Keratinocyte (primary cell): ENCODE data around the gene MCAM. TPM values are rescaled to one million over a fixed set of nuclear protein-coding genes. Genes with fewer than 3 reads are reported as not detected.

Experiments
- DNase-seq: peaks from one replicate; pipeline ENCODE4 v3.0.0-alpha.2; 2011; ENCODE audit warnings: low read depth, missing footprints, low spot score
- FAIRE-seq: peaks from 2 replicates; lab custom pipeline; 2011; peaks lifted over from hg19 to GRCh38; lab: Jason Lieb, UNC
- H2AFZ ChIP-seq: 2 replicates; pipeline ENCODE4 v1.6.0; 2012; ENCODE audit warnings: low read length, control low read depth, inconsistent platforms; ENCODE audit not compliant: control insufficient read depth
- H3K27ac ChIP-seq: 2 replicates; pipeline ENCODE4 v1.5.1; 2011; ENCODE audit warnings: low read length; ENCODE audit not compliant: control insufficient read depth, insufficient read depth
- H3K27me3 ChIP-seq: 3 replicates; pipeline ENCODE4 v1.6.0; 2011; ENCODE audit warnings: low read length; ENCODE audit not compliant: control insufficient read depth, insufficient read depth; ENCODE audit errors: extremely low read depth
- H3K36me3 ChIP-seq, 2 experiments: 2 replicates in 1 of 2; 3 replicates in 1 of 2; pipeline ENCODE4 v1.5.1; 2011; ENCODE audit warnings: low read length in 2 of 2, mild to moderate bottlenecking in 1 of 2; ENCODE audit not compliant: control insufficient read depth in 2 of 2, insufficient read depth in 2 of 2; ENCODE audit errors: extremely low read depth in 1 of 2
- H3K4me1 ChIP-seq: 3 replicates; pipeline ENCODE4 v1.5.1; 2011; ENCODE audit warnings: low read length; ENCODE audit not compliant: control insufficient read depth, insufficient read depth; ENCODE audit errors: extremely low read depth
- H3K4me2 ChIP-seq: 3 replicates; pipeline ENCODE4 v1.6.0; 2011; ENCODE audit warnings: low read depth, low read length; ENCODE audit not compliant: control insufficient read depth, insufficient read depth; ENCODE audit errors: extremely low read depth
- H3K4me3 ChIP-seq, 3 experiments: fragments of 200-600 bp in 1 of 3; sonication (generic) in 1 of 3; 2 replicates in 2 of 3; 3 replicates in 1 of 3; pipeline ENCODE4 v1.5.1; 2011 to 2016; ENCODE audit warnings: low read length in 3 of 3, mild to moderate bottlenecking in 3 of 3, control low read depth in 2 of 3, inconsistent platforms in 1 of 3, low read depth in 1 of 3, mixed read lengths in 1 of 3, mixed run types in 1 of 3, moderate library complexity in 1 of 3; ENCODE audit not compliant: control insufficient read depth in 2 of 3, insufficient read depth in 2 of 3; ENCODE audit errors: extremely low read depth in 1 of 3
- H3K79me2 ChIP-seq: 2 replicates; pipeline ENCODE4 v1.6.0; 2012; ENCODE audit warnings: low read length; ENCODE audit not compliant: control insufficient read depth, insufficient read depth
- H3K9ac ChIP-seq: 3 replicates; pipeline ENCODE4 v1.6.0; 2011; ENCODE audit warnings: low read length; ENCODE audit not compliant: control insufficient read depth, insufficient read depth; ENCODE audit errors: extremely low read depth
- H3K9me1 ChIP-seq: 3 replicates; pipeline ENCODE4 v1.6.0; 2011; ENCODE audit warnings: low read length; ENCODE audit not compliant: control insufficient read depth, insufficient read depth; ENCODE audit errors: extremely low read depth
- H3K9me3 ChIP-seq: 2 replicates; pipeline ENCODE4 v1.5.1; 2012; ENCODE audit warnings: low read depth, low read length; ENCODE audit not compliant: control insufficient read depth
- H4K20me1 ChIP-seq: 3 replicates; pipeline ENCODE4 v1.6.0; 2011; ENCODE audit warnings: low read length; ENCODE audit not compliant: control insufficient read depth, insufficient read depth; ENCODE audit errors: extremely low read depth
- CTCF ChIP-seq, 3 experiments: IDR thresholded peaks in 1 of 3; conservative IDR thresholded peaks in 1 of 3; optimal IDR thresholded peaks in 1 of 3; 2 replicates in 2 of 3; 3 replicates in 1 of 3; pipeline versions ENCODE3 to v1.5.1; 2011; ENCODE audit warnings: low read length in 3 of 3, mild to moderate bottlenecking in 3 of 3, moderate library complexity in 2 of 3, control low read depth in 1 of 3, inconsistent platforms in 1 of 3; ENCODE audit not compliant: insufficient read depth in 2 of 3; ENCODE audit errors: extremely low read depth in 1 of 3
- EZH2 ChIP-seq: IDR thresholded peaks from one replicate; pipeline ENCODE4 v1.6.1; 2012; ENCODE audit warnings: inconsistent platforms, mild to moderate bottlenecking, low read length, moderate library complexity
- dilution Hi-C: fragments of 300-500 bp; cut with MboI; formaldehyde crosslinking; loops from one replicate; pipeline ENCODE4 v1.7.0; 2020; ENCODE audit warnings: low sequenced_read_pairs; ENCODE audit not compliant: extremely low pct_ligation_motif_present
- polyA plus RNA-seq, 5 experiments: library from polyadenylated mRNA; depleted of rRNA in 3 of 5; stranded (reverse) in 3 of 5; stranded (forward) in 1 of 5; unstranded in 1 of 5; fragments of >200 nt; gene quantifications; 1 replicate in 1 of 5; 2 replicates in 3 of 5; 3 replicates in 1 of 5; pipeline versions ENCODE4 v1.2.1 to v1.2.3, GENCODE V29; 2011 to 2012; ENCODE audit warnings: missing spikeins in 2 of 5, low read depth in 1 of 5, low replicate concordance in 1 of 5

The MCAM gene
- polyA plus RNA-seq, 1 donor (not counting 4 experiments of a cell fraction or from before 2014, with no cell fraction given), result 8.5 TPM

GRCh38 chr11:119277660-119278059 is 39.3 kb downstream of the MCAM start:
- no peak for FAIRE-seq
- H3K27me3 ChIP-seq, result no peaks in the 10 kb centered on the region
- no peaks in the 10 kb centered on the region for H3K9me1 ChIP-seq
- H4K20me1 ChIP-seq, result no peaks in the 10 kb centered on the region
- no peak for DNase-seq
- dilution Hi-C loops, result no loop called here
- H3K9ac ChIP-seq, result no peak overlapping the region
- H3K36me3 ChIP-seq, result peaks cover 16 to 17% of the 10 kb centered on the region in 2 experiments
- no peak overlapping the region for H2AFZ ChIP-seq
- H3K4me1 ChIP-seq, result no peaks in the 10 kb centered on the region
- no peaks in the 10 kb centered on the region for H3K9me3 ChIP-seq
- TF ChIP-seq EZH2 (no peak), CTCF (optimal IDR thresholded peaks at IDR 0.05 in 1 of 3, IDR thresholded peaks at IDR 0.05 in 1 of 3, conservative IDR thresholded peaks at IDR 0.05 in 1 of 3; ENCODE audit: extremely low read depth in 1 of 3, insufficient read depth in 2 of 3, low read length in 3 of 3) (no peak)
- no peak overlapping the region for H3K4me3 ChIP-seq
- no peaks in the 10 kb centered on the region for H3K79me2 ChIP-seq
- no peak overlapping the region for H3K4me2 ChIP-seq
- no peak overlapping the region for H3K27ac ChIP-seq

GRCh38 chr11:119273721-119274120 is 43.2 kb downstream of the MCAM start:
- H3K4me2 ChIP-seq, result no peak overlapping the region
- H2AFZ ChIP-seq, result no peak overlapping the region
- H3K4me3 ChIP-seq, result no peak overlapping the region
- no peak for TF ChIP-seq EZH2
- no peak for TF ChIP-seq CTCF (optimal IDR thresholded peaks at IDR 0.05 in 1 of 3, IDR thresholded peaks at IDR 0.05 in 1 of 3, conservative IDR thresholded peaks at IDR 0.05 in 1 of 3; ENCODE audit: extremely low read depth in 1 of 3, insufficient read depth in 2 of 3, low read length in 3 of 3)
- no peak overlapping the region for H3K9ac ChIP-seq
- dilution Hi-C loops, result no loop called here
- peaks cover 9% of the 10 kb centered on the region for H3K79me2 ChIP-seq
- H3K27ac ChIP-seq, result no peak overlapping the region
- no peak for FAIRE-seq
- H4K20me1 ChIP-seq, result no peaks in the 10 kb centered on the region
- H3K9me3 ChIP-seq, result no peaks in the 10 kb centered on the region
- peaks cover 6 to 10% of the 10 kb centered on the region in 2 experiments for H3K36me3 ChIP-seq
- no peak for DNase-seq
- H3K9me1 ChIP-seq, result no peaks in the 10 kb centered on the region
- H3K27me3 ChIP-seq, result no peaks in the 10 kb centered on the region
- no peaks in the 10 kb centered on the region for H3K4me1 ChIP-seq
